HepG2 (cell line): Measurements from ENCODE around the gene GNA14.

Experiments used
- EZH2 ChIP-seq: conservative IDR thresholded peaks from 2 replicates; pipeline ENCODE4 v1.6.1; 2012; ENCODE audit warnings: mild to moderate bottlenecking, low read depth, low read length, moderate library complexity
- FOXK1 ChIP-seq: sonication (generic); formaldehyde crosslinking; IDR thresholded peaks from 2 replicates; pipeline ENCODE4 v1.4.0; 2020; ENCODE audit warnings: low read depth, missing genetic modification reagents, borderline replicate concordance
- NKX3-1 ChIP-seq: sonication (generic); formaldehyde crosslinking; IDR thresholded peaks from 2 replicates; pipeline ENCODE4 v1.5.0; 2020; ENCODE audit warnings: missing genetic modification reagents
- SNRNP70 ChIP-seq: fragments of 200-400 bp; formaldehyde crosslinking; IDR thresholded peaks from 2 replicates; pipeline ENCODE4 v1.6.1; 2017; ENCODE audit warnings: mild to moderate bottlenecking, low read depth, low read length, moderate library complexity
- ZBTB21 ChIP-seq: sonication (generic); formaldehyde crosslinking; IDR thresholded peaks from 2 replicates; pipeline ENCODE4 v1.4.0; 2020; ENCODE audit warnings: missing genetic modification reagents
- ZMYM3 ChIP-seq: sonication (generic); formaldehyde crosslinking; IDR thresholded peaks from 2 replicates; pipeline ENCODE4 v1.5.1; 2020; ENCODE audit warnings: mild to moderate bottlenecking, missing genetic modification reagents
- ZNF510 ChIP-seq: sonication (generic); formaldehyde crosslinking; IDR thresholded peaks from 2 replicates; pipeline ENCODE4 v1.4.0; 2020; ENCODE audit warnings: low read depth, mild to moderate bottlenecking, missing genetic modification reagents

- TF ChIP-seq FOXK1 (CRISPR knock-in tag) (no peak), EZH2 (no peak), SNRNP70 (no peak), ZMYM3 (CRISPR knock-in tag) (no peak), NKX3-1 (CRISPR knock-in tag) (no peak), ZNF510 (CRISPR knock-in tag) (no peak), ZBTB21 (no peak)
These were observed 244.9 kb downstream of the GNA14 start for GRCh38 chr9:77403239-77403638.
